Measurements from ENCODE around the gene SNRNP25.

Gene SNRNP25

DNA sequence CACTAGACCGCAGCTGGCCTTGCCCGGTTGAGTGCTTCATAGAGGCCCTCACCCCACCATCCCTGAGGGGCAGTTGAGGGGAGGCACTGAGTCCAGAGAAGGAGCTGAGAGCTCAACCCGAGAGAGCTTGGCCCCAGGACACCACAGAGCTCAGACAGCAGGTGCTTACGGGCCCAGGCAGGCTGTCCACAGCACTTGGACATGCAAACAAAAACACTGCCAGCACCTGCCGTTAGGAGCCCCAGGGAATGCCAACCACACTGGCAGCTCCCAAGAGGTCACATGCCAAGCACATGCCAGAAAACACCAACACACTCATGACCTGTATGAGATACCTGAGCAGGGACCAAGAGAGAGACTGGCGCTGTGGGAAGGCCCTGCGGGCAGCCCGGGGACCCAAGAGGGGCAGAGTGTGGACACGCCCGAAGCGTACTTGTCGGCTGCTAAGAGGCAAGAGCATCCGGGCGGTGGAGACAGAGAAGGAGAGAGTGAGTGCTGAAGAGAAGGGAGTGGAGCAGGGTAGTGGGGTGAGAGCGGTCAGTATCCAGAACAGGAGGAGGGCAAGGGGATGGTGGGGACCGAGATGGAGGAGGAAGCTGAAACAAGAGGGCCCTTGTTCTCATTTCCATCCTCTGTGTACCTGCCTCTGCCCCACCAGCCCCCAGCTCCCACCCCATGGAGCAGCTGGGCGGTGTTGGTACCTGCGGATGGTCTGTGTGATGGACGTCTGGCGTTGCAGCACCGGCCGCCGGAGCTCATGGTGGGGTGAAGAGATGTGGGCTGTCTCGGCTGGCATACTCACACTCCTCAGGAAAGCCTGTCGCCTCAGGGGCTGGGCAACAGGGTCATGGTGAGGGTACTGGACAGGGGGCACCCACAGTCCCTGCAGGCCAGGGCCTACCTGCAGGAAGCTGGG, 10.6 kb downstream of the SNRNP25 start:
- no peak for DNase-seq

DNA sequence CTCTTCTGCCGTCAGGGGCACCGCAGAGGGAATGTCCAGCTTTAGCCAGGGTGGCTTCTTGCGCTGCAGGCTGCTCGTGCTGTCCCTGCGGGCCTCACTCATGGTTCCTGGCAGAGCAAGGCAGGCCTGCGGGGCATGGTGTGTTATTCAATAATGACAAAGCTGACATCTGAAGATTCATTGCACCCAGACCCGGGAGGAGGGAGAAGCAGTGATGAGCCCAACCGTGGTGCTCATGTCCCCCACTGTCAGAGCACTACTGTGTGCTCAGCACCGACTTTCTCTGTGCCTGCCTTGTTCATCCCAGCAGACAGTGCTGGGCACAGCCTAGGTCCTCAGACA, 11.3 kb downstream of the SNRNP25 start:
- no peak for DNase-seq

DNA sequence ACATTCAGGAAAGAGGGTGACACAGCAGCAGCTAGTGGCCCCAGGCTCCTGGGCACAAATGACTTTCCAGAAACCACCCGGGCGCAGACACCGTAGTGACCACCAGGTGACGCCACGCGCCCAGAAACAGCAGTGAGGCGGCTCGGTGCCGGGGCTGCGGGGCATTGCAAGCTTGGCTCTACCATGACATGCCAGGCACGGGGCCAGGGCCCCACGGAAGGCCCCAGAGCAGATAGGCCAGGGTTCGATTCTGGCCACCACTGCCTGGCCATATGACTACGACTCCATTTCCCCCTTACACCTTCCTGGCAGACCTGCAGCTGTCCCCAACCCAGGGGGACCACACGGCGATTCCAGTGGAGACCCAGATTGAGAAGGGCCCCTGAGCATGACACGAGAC, 12.1 kb downstream of the SNRNP25 start:
- peak; percentile 82 for DNase-seq

DNA sequence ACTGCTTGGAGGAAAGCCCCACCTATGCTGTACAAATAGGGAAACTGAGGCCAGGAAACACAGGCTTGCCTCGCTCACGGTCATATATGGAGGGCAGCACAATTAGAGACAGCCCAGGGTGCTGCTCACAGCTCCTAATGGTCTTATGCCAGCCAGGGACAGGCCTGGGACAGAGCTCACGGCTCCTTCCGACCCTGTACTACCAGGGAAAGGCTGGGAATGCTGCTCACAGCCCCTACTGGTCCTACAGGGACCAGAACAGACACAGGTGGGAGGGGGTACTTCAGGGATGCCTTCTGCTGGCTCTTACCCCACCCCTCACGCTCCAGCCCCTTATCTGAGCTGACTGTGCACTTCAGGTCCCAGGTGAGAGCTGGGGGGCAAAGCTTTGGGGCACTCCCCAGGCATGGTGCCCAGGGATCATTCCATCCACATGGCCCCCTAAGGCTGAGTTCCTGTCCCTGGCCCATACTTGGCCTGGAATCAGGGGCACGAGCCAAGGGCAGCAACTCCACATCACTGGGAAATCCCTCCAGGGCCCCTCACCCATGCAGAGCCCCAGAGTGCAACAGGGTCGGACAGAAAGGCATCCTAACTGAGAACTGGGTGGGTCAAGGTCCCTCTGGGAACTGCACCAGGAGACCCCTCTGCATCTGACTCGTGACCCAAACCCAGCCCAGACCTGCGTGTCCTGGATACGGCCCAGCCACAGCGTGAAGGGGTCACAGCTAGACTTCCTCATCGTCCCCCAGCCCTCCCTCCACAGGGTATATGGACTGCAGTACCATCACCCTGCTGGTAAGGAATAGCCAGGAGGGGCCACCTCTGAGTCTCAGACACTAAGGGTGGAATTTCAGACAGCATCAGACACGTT, 12.9 kb downstream of the SNRNP25 start:
- DNase-seq = no peak

DNA sequence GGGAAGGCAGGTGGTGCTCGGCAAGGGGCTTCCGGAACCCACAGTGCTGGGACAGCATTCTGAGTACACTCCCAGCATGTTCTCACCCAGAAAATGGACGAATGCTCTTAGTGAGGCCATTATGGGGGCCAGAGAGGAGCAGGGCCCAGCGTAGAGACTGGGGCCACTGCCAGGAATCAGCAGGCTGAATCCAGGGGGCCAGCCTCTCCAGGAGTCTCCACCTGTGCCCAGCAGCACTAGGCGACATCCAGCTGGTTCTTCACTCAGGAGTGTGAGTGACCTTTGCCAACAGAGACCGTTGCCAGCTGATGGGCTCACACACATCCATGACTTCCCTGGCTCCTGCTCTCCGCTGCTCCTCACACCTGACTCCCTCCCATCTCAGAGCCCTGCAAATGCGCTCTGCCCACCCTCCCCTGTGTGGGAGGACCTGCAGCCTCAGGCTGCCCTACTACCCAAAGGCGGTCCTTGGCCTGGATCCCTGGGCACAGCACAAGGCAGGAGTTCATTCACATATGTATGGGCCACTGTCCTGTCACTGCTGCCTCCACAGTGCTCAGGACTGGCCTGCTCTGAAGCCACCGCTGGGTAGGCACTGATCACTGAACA, 13.7 kb downstream of the SNRNP25 start:
- DNase-seq = no peak

DNA sequence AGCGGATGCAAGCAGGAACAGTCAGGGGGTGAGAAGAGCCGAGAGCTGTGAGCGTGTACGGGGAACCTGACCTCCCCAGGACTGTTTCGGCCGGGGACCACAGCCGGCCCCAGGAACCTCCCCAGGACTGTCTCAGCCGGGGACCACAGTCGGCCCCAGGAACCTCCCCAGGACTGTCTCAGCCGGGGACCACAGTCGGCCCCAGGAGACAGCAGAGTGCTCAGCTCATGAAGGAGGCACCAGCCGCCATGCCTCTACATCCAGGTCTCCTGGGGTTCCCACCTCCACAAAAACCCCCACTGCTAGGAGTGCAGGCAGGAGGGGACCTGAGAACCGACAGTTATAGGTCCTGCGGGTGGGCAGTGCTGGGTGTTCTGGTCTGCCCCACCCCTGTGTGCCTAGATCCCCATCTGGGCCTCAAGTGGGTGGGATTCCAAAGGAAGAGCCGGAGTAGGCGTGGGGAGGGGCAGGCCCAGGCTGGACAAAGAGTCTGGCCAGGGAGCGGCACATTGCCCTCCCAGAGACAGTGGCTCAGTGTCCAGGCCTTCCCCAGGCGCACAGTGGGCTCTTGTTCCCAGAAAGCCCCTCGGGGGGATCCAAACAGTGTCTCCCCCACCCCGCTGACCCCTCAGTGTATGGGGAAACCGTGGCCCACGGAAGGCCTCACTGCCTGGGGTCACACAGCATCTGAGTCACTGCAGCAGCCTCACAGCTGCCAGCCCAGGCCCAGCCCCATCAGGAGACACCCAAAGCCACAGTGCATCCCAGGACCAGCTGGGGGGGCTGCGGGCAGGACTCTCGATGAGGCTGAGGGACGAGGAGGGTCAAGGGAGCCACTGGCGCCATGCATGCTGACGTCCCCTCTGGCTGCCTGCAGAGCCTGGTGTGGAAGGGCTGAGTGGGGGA, 14.5 kb downstream of the SNRNP25 start:
- no peak for DNase-seq

DNA sequence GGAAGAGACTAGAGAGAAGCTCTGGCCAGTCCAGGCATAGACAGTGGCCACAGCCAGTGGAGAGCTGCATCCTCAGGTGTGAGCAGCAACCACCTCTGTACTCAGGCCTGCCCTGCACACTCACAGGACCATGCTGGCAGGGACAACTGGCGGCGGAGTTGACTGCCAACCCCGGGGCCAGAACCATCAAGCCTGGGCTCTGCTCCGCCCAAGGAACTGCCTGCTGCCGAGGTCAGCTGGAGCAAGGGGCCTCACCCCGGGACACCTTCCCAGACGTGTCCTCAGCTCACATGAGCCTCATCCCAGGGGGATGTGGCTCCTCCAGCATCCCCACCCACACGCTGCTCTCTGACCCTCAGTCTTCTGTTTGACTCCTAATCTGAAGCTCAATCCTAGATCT, 15.6 kb downstream of the SNRNP25 start:
- no peak for DNase-seq

DNA sequence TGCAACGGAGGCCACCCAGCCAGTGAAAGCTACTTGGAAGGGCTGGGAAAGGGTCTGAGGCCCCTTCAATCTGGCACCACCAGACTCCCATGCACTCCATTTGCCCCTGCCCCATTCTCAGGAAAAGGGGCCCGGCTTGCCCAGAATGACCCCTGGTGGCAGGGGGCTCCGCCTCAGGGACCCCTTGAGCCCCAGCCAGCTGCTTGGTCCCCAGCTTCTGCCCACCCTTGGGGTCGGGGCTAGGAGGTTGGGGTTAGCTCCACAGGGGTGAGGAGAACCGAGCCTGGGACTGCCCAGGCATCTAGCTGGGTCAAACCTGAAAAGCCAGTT, 17.5 kb downstream of the SNRNP25 start:
- DNase-seq = no peak

DNA sequence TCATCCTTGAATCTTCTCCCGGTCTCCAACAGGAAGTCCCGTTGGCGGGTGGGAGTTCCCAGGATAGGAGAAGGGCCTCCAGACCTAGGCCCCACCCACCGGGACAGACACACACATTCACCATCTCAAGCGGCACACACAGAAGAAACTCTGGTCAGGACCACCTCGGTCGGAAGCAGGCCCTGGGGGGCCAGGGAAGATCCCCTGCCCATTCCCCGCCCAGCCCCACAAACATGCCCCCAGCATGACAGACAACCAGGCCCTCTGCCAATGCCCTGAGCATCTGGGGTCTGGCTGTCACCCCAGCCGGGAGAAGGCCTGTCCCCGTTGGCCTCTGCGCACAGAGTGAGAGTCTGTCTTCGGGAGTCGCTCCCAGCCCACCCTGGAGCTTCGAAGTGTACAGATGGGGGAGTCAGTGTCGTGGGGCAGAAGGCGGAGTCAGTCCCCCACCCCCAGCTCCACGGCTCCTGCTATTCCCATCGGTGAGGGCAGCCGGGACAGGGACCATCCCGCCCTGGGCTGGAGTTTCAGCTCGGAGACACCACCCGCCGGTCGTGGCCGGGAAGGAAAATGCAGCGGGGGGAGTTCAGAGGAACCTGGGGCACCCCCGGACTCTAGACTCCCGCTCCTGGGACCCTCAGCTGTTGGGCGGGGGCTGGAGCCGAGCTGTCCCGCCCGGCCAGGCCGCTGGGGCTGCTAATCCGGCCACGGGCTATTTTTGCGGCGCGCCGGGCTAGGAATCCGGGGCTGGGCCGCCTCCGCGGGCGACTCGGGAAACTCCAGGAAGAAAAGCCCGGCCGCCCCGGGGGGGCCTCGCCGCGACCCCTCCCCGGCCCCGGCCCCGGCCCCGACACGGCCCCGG, 18.1 kb downstream of the SNRNP25 start:
- DNase-seq = no peak

DNA sequence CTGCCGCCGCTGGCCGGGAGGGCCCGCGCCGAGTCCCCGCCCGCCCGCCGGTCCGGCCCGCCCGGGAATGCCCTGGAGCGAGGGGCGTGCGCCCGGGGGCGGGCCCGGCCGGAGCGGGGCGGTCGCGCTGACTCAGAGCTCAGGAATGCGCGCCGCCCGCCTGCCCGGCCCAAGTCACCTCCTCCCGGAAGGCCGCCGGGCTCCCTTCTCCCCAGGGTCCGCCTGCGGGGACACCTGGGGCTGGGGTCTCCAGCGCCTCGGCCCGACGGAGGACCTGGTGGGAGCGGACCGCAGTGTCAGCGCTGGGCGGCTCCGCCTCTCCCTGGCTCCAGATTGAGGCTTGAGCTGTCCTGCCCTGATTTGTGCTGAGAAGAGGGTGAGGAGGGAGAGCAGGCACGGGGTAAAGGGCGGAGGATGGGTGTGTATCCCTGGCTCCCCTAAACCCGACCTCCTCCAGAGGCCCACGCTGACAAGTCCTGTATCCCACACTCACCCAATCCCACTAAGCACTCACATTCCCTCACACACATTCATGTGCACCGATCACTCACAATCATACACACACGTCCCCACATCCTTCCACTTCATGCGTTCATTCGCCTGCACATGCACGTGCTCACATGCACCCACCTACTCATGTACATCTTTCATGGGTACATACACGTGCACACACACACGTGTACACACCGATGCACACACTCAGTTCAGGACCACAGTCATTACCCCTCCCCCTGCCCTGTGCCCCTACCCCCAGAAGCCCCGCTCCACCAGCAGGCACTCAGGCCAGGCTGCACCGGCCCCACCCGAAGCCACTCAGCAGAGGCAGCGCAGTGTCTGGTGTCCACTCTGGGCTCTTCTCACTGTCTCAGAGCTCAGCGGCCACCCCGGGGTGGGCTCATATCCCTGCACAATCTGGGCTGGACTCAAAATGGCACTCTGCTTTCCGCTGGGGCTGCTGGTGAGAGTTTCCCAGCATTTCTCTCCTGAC, 19.2 kb downstream of the SNRNP25 start, which contains the start of gene RHBDF1:
RHBDF1 (minus strand) TSS at position 71 of the 988 bp plus-strand sequence. CDS start 7,616 bp downstream, outside the sequence.
- DNase-seq = no peak

DNA sequence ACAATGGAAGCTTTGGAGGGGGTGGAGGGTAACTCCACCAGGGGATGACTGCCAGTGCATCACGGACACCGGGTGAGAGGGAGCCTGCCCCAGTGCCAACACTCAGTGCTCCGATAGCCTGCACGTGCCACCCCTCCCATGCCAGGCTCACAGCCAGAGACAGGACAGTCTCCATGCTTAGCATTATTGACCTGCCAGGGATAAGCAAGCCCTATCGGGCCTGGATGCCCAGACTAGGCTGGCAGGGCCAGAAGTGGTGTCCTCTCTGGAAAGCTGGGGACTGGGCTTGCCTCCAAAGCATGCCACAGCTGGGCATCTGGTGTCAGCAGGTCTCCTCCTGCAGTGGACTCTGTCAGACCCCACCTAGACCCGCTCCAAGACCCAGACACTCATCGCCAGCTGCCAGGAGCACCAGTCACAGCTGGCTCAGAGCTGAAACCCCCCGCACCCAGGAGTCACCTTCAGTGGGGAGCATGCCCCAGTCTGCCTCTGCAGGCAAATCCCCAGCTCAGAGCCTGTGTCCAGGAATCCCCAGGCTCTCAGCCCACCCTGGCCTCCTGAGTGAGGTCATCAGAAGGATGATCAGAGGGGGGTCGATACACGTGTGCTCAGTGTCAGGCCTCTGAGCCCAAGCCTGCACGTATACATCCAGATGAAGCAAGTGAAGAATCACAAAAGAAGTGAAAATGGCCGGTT, 20.6 kb downstream of the SNRNP25 start:
- DNase-seq = no peak

DNA sequence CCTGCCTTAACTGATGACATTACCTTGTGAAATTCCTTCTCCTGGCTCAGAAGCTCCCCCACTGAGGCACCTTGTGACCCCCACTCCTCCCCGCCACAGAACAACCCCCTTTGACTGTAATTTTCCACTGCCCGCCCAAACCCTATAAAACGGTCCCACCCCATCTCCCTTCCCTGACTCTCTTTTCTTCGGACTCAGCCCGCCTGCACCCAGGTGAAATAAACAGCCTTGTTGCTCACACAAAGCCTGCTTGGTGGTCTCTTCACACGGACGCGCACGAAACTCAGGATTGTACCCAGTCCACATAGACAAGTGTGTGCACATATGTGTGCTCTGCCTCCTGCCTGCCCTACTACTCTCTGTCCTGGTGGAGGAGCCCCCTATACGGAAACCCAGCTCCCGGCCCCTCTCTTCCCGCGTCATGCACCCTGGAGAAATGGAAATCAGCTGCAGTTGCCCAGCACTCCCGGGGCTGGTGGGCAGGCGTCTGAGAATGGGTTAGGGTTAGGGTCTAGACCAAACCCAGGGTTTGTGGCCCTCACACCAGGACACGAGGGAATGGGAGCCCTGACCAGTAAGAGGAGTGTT, 21.2 kb downstream of the SNRNP25 start:
- DNase-seq = no peak

DNA sequence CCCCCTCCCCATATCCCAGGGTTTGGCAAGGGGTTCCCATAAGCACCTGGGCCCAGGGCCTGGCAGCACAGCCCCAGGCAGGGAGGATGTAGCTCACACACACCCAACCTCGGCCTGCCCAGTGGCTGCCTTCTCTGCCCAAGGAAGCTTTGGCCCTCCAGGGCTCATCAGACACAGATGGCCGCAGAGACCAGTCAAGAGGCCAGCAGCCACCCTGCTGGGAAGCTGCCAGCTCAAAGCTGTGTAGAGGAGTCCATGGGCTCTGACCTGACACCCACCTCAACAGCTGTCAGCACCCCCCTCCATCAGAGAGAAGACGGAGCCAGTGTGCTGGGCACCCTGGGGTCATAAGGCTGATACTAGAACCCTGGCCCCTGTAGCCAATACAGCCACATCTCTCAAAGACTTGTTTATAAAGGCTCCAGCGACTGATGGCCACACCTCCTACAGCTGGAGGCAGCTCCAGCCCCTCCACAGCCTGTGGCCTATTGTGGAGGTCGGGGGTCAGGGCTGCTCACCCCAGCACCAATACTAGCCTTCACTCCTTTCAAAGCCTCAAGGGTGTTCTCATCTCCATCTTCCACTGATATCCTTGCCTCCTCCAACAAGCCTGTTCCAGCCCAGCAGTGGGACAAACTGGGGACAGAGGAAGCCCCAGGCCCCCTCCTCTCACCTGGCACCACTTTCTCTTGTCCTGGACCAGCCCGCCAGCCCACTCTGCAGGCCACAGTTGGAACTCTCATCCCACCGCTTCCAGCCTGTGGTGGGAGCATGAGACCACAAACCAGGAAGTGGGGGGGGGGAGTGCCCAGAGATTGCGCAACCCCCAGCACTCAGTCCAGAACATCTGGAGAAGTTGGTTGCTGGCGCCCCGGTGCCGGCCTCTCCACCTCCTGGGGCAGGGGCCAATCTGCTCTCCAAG, 22.2 kb downstream of the SNRNP25 start:
- DNase-seq = no peak

DNA sequence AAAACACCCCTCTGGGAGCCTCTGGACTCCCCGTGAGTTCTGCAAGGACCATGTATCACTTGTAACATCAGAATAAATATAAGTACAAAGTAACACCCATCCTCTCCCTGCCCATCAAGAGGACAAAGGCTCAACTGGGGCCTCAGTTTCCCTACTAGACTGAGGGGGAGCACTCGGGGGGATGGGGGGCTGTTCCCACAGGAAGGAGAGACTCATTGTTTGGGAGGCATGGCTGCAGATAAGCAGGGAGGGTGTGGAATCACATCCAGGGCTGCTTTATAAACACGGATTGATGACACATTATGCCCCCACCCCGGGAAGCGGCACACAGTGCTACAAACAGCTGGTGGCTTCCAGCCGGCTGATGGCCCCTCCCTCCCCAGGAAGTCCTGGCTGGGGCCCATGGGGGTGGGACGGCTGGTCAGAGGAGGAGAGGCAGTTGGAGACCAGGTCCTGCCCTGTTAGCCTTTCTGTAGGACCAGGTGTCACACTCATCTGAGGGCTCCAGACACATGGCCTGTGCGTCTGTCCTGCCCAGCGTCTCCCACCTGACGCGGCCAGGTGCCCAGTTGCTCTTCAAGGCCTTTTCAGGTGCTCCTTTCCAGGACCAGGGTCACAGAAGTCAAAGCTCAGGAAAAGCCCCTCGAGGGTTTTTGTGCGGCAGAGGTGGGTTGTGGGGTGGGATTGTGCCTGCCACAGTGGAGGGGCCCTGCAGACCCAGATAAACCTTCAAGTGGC, 23.1 kb downstream of the SNRNP25 start:
- no peak for DNase-seq

DNA sequence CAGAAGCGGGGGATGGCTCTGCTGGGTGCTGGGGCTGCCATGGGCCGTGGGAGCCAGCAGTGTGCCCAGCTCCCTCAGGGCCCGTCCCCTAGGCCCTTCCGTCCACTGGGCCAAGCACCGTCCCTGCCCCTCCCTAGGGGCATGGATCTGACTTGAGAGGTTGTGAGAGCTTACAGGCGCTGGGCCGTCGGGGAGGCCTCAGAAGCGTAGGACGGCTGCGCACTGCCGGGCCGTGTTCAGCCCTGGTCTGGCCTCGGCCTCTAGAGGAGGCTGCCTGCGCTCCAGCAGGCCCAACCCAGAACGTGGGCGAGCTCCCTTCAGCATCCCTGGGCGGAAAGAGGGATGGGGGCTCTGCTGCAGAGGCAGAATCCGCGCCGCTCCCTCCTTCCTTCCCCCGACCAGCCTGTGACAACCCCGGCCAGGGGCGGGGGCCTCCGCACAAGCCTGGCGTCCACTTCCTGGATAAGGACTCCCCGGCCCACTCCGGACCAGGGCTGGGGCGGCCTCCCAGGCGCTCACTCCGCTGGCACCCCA, 23.7 kb downstream of the SNRNP25 start:
- peak; percentile 61 for DNase-seq

DNA sequence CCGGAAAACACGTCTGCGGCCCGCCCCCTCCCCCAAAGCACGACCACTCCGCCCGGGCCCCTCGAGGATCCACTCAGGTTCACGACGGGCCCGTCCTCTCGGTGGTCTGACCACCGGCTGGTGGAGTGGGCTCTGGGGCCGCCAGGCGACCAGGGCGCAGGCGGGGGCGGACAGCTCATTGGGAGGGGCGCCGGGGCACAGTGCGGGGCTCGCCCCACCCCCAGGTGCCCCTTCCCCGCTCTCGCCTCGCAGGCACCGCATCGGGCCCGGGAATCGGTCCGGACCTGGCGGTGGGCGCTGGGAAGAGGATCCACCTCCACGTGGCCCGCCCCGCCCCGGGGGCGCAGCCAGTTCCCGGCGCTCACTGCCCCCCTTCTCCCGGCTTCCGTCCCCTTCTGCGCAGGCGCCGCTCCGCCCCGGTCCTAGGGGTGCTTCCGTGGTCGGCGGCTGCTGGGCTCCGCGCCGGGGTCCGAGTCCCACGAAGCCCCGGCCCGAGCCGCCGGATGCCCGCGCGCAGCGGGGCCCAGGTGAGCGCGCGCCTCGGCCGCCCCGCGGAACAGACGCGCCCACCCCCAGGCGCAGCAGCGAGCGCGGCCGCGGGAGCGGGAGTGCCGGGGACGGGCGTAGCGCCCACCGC, 24.3 kb downstream of the SNRNP25 start, which contains the start of gene MPG:
MPG (plus strand) TSS at position 419 of the 637 bp plus-strand sequence; CDS start at position 504, 85 bp downstream.
- peak; percentile 87 for DNase-seq

All from activated CD4-positive, CD25-positive, alpha-beta regulatory T cell treated with anti-CD3 and anti-CD28 coated beads, Interleukin-2, amount 50 U/mL, for 72 hours (primary cell).